HCT116 (cell line): ENCODE measurements around the gene TCAP. TPM values are rescaled to one million over a fixed set of nuclear protein-coding genes. Genes with fewer than 3 reads are reported as not detected.

ENCODE experiments used
- ATAC-seq: fragments of 200-7000 bp; cut with Tn5 transposase; 2 replicates; pipeline ENCODE4 v1.9.1; 2020; ENCODE audit warnings: mild to moderate bottlenecking, moderate library complexity
- BruUV-seq: library from RNA; stranded (reverse); fragments of 400-500 nt; replicated peaks from 2 replicates; lab custom pipeline; 2021; lab: Mats Ljungman, UMichigan
- CTCF ChIA-PET: fragments of 300-600 bp; sonication (Branson Sonifier 250); formaldehyde crosslinking; loops from one replicate; lab custom pipeline; 2021; ENCODE audit warnings: antibody characterized with exemption; lab: Charles Lee
- POLR2A ChIA-PET: fragments of 300-600, 350-600 bp; sonication (Branson Sonifier 250); formaldehyde crosslinking; loops from one replicate; lab custom pipeline; 2021; ENCODE audit warnings: antibody characterized with exemption; lab: Charles Lee
- RAD21 ChIA-PET, 2 experiments: fragments of 300-600 bp; sonication (Branson Sonifier 250); formaldehyde crosslinking; loops; one replicate each; lab custom pipeline; 2023; ENCODE audit warnings: low total read pairs in 2 of 2; ENCODE audit not compliant: uncharacterized antibody in 2 of 2, unreplicated experiment in 2 of 2, low non-redundant PET in 1 of 2; lab: Charles Lee
- DNase-seq: peaks from one replicate; pipeline ENCODE4 v3.0.0-alpha.2; 2010; ENCODE audit warnings: low read depth, low spot score
- H2AFZ ChIP-seq: fragments of 200-600 bp; shearing (Covaris generic), sonication (generic); 2 replicates; pipeline ENCODE4 v1.6.1; 2017; ENCODE audit warnings: low read depth, mixed run types, mixed read lengths, antibody characterized with exemption, low read length; ENCODE audit not compliant: poor library complexity, severe bottlenecking
- H3K27ac ChIP-seq: 2 replicates; pipeline ENCODE4 v1.5.1; 2012; ENCODE audit warnings: low read depth, low read length
- H3K27me3 ChIP-seq: fragments of 200-600 bp; sonication (generic); 2 replicates; pipeline ENCODE4 v1.6.1; 2016; ENCODE audit warnings: mixed run types, low read length, mixed read lengths; ENCODE audit not compliant: insufficient read depth
- H3K36me3 ChIP-seq, 2 experiments: fragments of 200-500 bp in 1 of 2; fragments of 200-600 bp in 1 of 2; sonication (Bioruptor generic) in 1 of 2; sonication (generic) in 1 of 2; 2 replicates each; pipeline versions ENCODE4 v1.5.1 to v1.6.1; 2014 to 2016; ENCODE audit warnings: low read length in 2 of 2, inconsistent platforms in 1 of 2, mixed read lengths in 1 of 2, mixed run types in 1 of 2; ENCODE audit not compliant: insufficient read depth in 2 of 2, control insufficient read depth in 1 of 2
- H3K4me1 ChIP-seq, 2 experiments: fragments of 200-600 bp in 1 of 2; sonication (generic) in 1 of 2; 2 replicates each; pipeline versions ENCODE4 v1.5.1 to v1.6.1; 2012 to 2017; ENCODE audit warnings: low read length in 2 of 2, inconsistent platforms in 1 of 2, mild to moderate bottlenecking in 1 of 2, mixed read lengths in 1 of 2, mixed run types in 1 of 2, moderate library complexity in 1 of 2; ENCODE audit not compliant: insufficient read depth in 2 of 2, control insufficient read depth in 1 of 2
- H3K4me2 ChIP-seq: fragments of 200-600 bp; sonication (generic); 2 replicates; pipeline ENCODE4 v1.6.1; 2017; ENCODE audit warnings: mixed run types, low read length, mixed read lengths
- H3K4me3 ChIP-seq, 2 experiments: fragments of 200-600 bp in 1 of 2; sonication (generic) in 1 of 2; replicated peaks in 1 of 2; 2 replicates each; pipeline ENCODE4 v1.5.1; 2011 to 2016; ENCODE audit warnings: low read length in 2 of 2, control low read depth in 1 of 2, low read depth in 1 of 2, mild to moderate bottlenecking in 1 of 2, mixed read lengths in 1 of 2, mixed run types in 1 of 2
- H3K79me2 ChIP-seq: fragments of 200-600 bp; sonication (generic); 2 replicates; pipeline ENCODE4 v1.6.1; 2017; ENCODE audit warnings: mild to moderate bottlenecking, mixed run types, low read length, moderate library complexity, mixed read lengths; ENCODE audit not compliant: insufficient read depth
- H3K9ac ChIP-seq: fragments of 200-600 bp; sonication (generic); 2 replicates; pipeline ENCODE4 v1.6.1; 2016; ENCODE audit warnings: low read length, mixed read lengths
- H3K9me2 ChIP-seq: fragments of 200-600 bp; sonication (generic), shearing (Covaris generic); 2 replicates; pipeline ENCODE4 v1.6.1; 2017; ENCODE audit warnings: mixed run types, mild to moderate bottlenecking, moderate library complexity; ENCODE audit not compliant: insufficient read depth
- H3K9me3 ChIP-seq, 2 experiments: fragments of 200-500 bp in 1 of 2; fragments of 200-600 bp in 1 of 2; sonication (Bioruptor generic) in 1 of 2; sonication (generic) in 1 of 2; 2 replicates each; pipeline ENCODE4 v1.6.1; 2014 to 2017; ENCODE audit warnings: low read length in 2 of 2, mixed read lengths in 2 of 2, inconsistent platforms in 1 of 2, low read depth in 1 of 2, mild to moderate bottlenecking in 1 of 2, mixed run types in 1 of 2, moderate library complexity in 1 of 2; ENCODE audit not compliant: control insufficient read depth in 1 of 2, insufficient read depth in 1 of 2
- H4K20me1 ChIP-seq: fragments of 200-600 bp; sonication (generic), shearing (Covaris generic); 2 replicates; pipeline ENCODE4 v1.6.1; 2017; ENCODE audit warnings: mixed run types, mild to moderate bottlenecking, moderate library complexity; ENCODE audit not compliant: insufficient read depth
- ATF3 ChIP-seq: IDR thresholded peaks from 2 replicates; pipeline ENCODE4 v1.6.1; 2012
- CEBPB ChIP-seq: IDR thresholded peaks from 2 replicates; pipeline ENCODE4 v1.6.1; 2012; ENCODE audit warnings: low read depth
- CTCF ChIP-seq, 3 experiments: fragments of 200-600 bp in 1 of 3; sonication (generic) in 1 of 3; IDR thresholded peaks in 2 of 3; conservative IDR thresholded peaks in 1 of 3; 2 replicates each; pipeline ENCODE4 v1.5.1; 2012 to 2017; ENCODE audit warnings: low read depth in 2 of 3, low read length in 2 of 3, antibody characterized with exemption in 1 of 3, borderline replicate concordance in 1 of 3, control low read depth in 1 of 3, mild to moderate bottlenecking in 1 of 3, mixed read lengths in 1 of 3, mixed run types in 1 of 3, moderate library complexity in 1 of 3; ENCODE audit not compliant: insufficient read depth in 1 of 3
- EGR1 ChIP-seq: IDR thresholded peaks from 2 replicates; pipeline ENCODE4 v1.6.1; 2012; ENCODE audit warnings: low read depth
- ELF1 ChIP-seq: IDR thresholded peaks from 2 replicates; pipeline ENCODE4 v1.6.1; 2012; ENCODE audit warnings: low read depth, borderline replicate concordance
- FOSL1 ChIP-seq: IDR thresholded peaks from 2 replicates; pipeline ENCODE4 v1.6.1; 2012; ENCODE audit warnings: low read depth
- POLR2A ChIP-seq: IDR thresholded peaks from 2 replicates; pipeline ENCODE4 v1.7.0; 2011; ENCODE audit warnings: borderline replicate concordance; ENCODE audit not compliant: insufficient read depth, insufficient read length; ENCODE audit errors: extremely low read depth
- RAD21 ChIP-seq: IDR thresholded peaks from 2 replicates; pipeline ENCODE4 v1.6.1; 2012; ENCODE audit warnings: low read depth, mild to moderate bottlenecking
- REST ChIP-seq: IDR thresholded peaks from 2 replicates; pipeline ENCODE4 v1.6.1; 2012; ENCODE audit warnings: low read depth
- SP1 ChIP-seq: IDR thresholded peaks from 2 replicates; pipeline ENCODE4 v1.6.1; 2012; ENCODE audit warnings: low read depth
- TCF7L2 ChIP-seq: IDR thresholded peaks from 2 replicates; pipeline ENCODE4 v1.7.0; 2011; ENCODE audit warnings: borderline replicate concordance, inconsistent platforms; ENCODE audit not compliant: insufficient read depth, insufficient read length; ENCODE audit errors: extremely low read depth
- ZFX ChIP-seq: fragments of 450-650 bp; IDR thresholded peaks from 2 replicates; pipeline ENCODE4 v1.6.1; 2017
- ZNF274 ChIP-seq: fragments of 200-500 bp; sonication (Bioruptor generic); IDR thresholded peaks from 2 replicates; pipeline ENCODE4 v1.6.1; 2014; ENCODE audit warnings: mild to moderate bottlenecking, low read depth, low read length, inconsistent platforms
- intact Hi-C: fragments of 100-400 bp; cut with micrococcal nuclease; formaldehyde crosslinking; loops from 2 replicates; pipeline ENCODE4 v1.10.0; 2022
- total RNA-seq: library from RNA; stranded (reverse); gene quantifications from one replicate; pipeline ENCODE4 v1.2.1, GENCODE V29; 2021; ENCODE audit not compliant: unreplicated experiment
- TF ChIP-seq, protein P1 (sequence below): IDR thresholded peaks from 2 replicates; pipeline ENCODE4 v1.6.1; 2012

TCAP gene
- total RNA-seq, 1 experiment from 2014 or later, result 1.5 TPM

DNA sequence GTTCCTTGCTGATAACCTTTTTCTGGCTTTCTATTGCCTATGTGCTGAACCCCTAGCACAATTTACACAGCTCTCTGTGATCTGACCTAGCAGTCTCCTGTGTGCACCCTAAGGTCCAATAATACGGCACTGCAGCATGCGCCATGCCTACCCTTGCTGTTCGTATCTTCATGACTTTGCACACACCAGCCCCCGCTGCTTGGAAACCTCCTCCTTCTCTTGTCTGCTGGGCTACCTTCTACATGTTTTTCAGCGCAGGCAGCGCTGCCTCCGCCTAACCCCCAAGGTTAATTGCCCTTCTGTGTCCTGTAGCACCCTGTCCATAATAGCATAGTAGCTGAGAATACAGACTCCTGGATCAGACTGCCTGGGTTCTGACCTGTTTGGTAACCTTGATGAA, 26.8 kb upstream of the TCAP start:
- Histone ChIP-seq H4K20me1 (no peaks in the 10 kb centered on the region), H3K27ac (no peak overlapping the region), H3K79me2 (peaks cover 51% of the 10 kb centered on the region), H3K9me3 (no peaks in the 10 kb centered on the region), H3K4me2 (peak overlapping the region; percentile 94), H3K4me3 (peak overlapping the region; percentile 94 to 99), H3K36me3 (no peaks in the 10 kb centered on the region), H2AFZ (no peak overlapping the region), H3K9ac (peak overlapping the region; percentile 90), H3K9me2 (no peaks in the 10 kb centered on the region), H3K4me1 (peaks cover 43 to 65% of the 10 kb centered on the region in 2 experiments), H3K27me3 (no peaks in the 10 kb centered on the region)
- ATAC-seq, result no peak
- BruUV-seq, result no TSS peak
- ChIA-PET RAD21 (no interaction called here), POLR2A (no interaction called here), CTCF (interaction anchor here (0.9 to 1.7 kb wide), 2 partner anchors 15 to 17 kb away, joined by 4 to 7 read pairs; no protein-coding TSS in a partner anchor)
- DNase-seq, result no peak
- TF ChIP-seq CEBPB (no peak), REST (no peak), TCF7L2 (no peak), ZFX (no peak), ATF3 (no peak), POLR2A (no peak), FOSL1 (no peak), EGR1 (no peak), RAD21 (no peak), SP1 (no peak), ZNF274 (no peak), CTCF (IDR thresholded peaks at IDR 0.05 in 2 of 3, conservative IDR thresholded peaks at IDR 0.05 in 1 of 3; ENCODE audit: borderline replicate concordance in 1 of 3, insufficient read depth in 1 of 3, low read depth in 2 of 3, low read length in 2 of 3) (no peak), ELF1 (no peak)
- TF ChIP-seq, protein P1, sequence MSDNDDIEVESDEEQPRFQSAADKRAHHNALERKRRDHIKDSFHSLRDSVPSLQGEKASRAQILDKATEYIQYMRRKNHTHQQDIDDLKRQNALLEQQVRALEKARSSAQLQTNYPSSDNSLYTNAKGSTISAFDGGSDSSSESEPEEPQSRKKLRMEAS, result no peak
- intact Hi-C loops, result no loop called here
